DND-41 (cell line): ENCODE results near the gene BAZ1A.

Experiments
- EZH2 ChIP-seq: IDR thresholded peaks from 3 replicates; pipeline ENCODE4 v1.6.1; 2012; ENCODE audit warnings: borderline replicate concordance, low read depth, mild to moderate bottlenecking, moderate library complexity, low read length, inconsistent platforms; ENCODE audit not compliant: severe bottlenecking
- TF ChIP-seq, protein P1 (sequence below): IDR thresholded peaks from 2 replicates; pipeline ENCODE4 v1.5.1; 2012; ENCODE audit warnings: borderline replicate concordance, low read length, moderate library complexity, mild to moderate bottlenecking; ENCODE audit not compliant: poor library complexity, severe bottlenecking; ENCODE audit errors: extremely low read depth

DNA sequence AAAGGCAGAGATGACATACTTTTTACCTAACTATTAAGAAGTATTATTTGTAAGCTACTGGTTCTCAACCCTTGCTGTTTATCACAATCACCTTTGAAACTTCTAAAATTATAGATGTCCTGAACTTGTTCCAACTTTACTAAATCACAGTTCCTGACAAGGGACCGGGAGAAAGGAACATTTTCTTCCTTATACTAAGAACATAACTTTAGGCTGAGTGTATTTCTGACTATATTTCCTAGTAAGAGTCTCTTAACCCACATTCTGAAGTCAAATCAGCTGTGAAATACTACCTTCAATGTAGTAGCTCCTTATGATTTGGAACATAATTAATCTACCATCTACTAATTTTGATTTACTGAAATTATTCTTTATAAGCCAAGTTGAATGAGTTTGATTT, 80.2 kb downstream of the BAZ1A start:
- TF ChIP-seq, protein P1, sequence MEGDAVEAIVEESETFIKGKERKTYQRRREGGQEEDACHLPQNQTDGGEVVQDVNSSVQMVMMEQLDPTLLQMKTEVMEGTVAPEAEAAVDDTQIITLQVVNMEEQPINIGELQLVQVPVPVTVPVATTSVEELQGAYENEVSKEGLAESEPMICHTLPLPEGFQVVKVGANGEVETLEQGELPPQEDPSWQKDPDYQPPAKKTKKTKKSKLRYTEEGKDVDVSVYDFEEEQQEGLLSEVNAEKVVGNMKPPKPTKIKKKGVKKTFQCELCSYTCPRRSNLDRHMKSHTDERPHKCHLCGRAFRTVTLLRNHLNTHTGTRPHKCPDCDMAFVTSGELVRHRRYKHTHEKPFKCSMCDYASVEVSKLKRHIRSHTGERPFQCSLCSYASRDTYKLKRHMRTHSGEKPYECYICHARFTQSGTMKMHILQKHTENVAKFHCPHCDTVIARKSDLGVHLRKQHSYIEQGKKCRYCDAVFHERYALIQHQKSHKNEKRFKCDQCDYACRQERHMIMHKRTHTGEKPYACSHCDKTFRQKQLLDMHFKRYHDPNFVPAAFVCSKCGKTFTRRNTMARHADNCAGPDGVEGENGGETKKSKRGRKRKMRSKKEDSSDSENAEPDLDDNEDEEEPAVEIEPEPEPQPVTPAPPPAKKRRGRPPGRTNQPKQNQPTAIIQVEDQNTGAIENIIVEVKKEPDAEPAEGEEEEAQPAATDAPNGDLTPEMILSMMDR, result no peak
- no peak for TF ChIP-seq EZH2
